SK-N-SH (cell line): Measurements from ENCODE around the gene CAPN5. TPM values are rescaled to one million over a fixed set of nuclear protein-coding genes. Genes with fewer than 3 reads are reported as not detected.

ENCODE experiments used
- CTCF ChIA-PET: fragments of 300-600, 350-600 bp; formaldehyde crosslinking; extraction: SDS; loops from one replicate; lab custom pipeline; 2021; lab: Yijun Ruan, JAX
- POLR2A ChIA-PET: fragments of 350-600 bp; sonication (Branson Sonifier 250); formaldehyde crosslinking; extraction: SDS; loops from one replicate; lab custom pipeline; 2020; ENCODE audit warnings: antibody characterized with exemption, inconsistent platforms; lab: Yijun Ruan, JAX
- DNase-seq: peaks from one replicate; pipeline ENCODE4 v3.0.0; 2012
- H2AFZ ChIP-seq: fragments of 200-600 bp; sonication (generic); 2 replicates; pipeline ENCODE4 v1.8.1; 2016; ENCODE audit warnings: antibody characterized with exemption, mild to moderate bottlenecking, low read depth
- H3F3A ChIP-seq: fragments of 200-600 bp; sonication (generic); replicated peaks from 2 replicates; pipeline ENCODE3; 2016; ENCODE audit warnings: antibody characterized with exemption, mild to moderate bottlenecking; ENCODE audit not compliant: insufficient read depth
- H3K27ac ChIP-seq, 2 experiments: fragments of 200-500 bp in 1 of 2; fragments of 200-600 bp in 1 of 2; sonication (Bioruptor generic) in 1 of 2; sonication (generic), shearing (Covaris generic) in 1 of 2; 2 replicates each; pipeline versions ENCODE4 v1.5.1 to v1.6.1; 2014 to 2016; ENCODE audit warnings: low read depth in 2 of 2, inconsistent platforms in 1 of 2, low read length in 1 of 2, mild to moderate bottlenecking in 1 of 2, mixed read lengths in 1 of 2
- H3K27me3 ChIP-seq: fragments of 200-600 bp; sonication (generic), shearing (Covaris generic); 2 replicates; pipeline ENCODE4 v1.6.1; 2016; ENCODE audit warnings: mixed run types; ENCODE audit not compliant: insufficient read depth
- H3K36me3 ChIP-seq, 2 experiments: fragments of 200-500 bp in 1 of 2; fragments of 200-600 bp in 1 of 2; sonication (Bioruptor generic) in 1 of 2; sonication (generic) in 1 of 2; replicated peaks in 1 of 2; 2 replicates each; pipeline versions ENCODE3 to v1.5.1; 2014 to 2016; ENCODE audit warnings: low read length in 1 of 2, mild to moderate bottlenecking in 1 of 2; ENCODE audit not compliant: insufficient read depth in 2 of 2, control insufficient read depth in 1 of 2
- H3K4me1 ChIP-seq, 2 experiments: fragments of 200-500 bp in 1 of 2; fragments of 200-600 bp in 1 of 2; sonication (Bioruptor generic) in 1 of 2; sonication (generic), shearing (Covaris generic) in 1 of 2; 2 replicates each; pipeline versions ENCODE4 v1.5.1 to v1.6.1; 2014 to 2016; ENCODE audit warnings: low read depth in 1 of 2, low read length in 1 of 2, mixed run types in 1 of 2; ENCODE audit not compliant: insufficient read depth in 2 of 2, control insufficient read depth in 1 of 2
- H3K4me2 ChIP-seq: fragments of 200-600 bp; sonication (generic), shearing (Covaris generic); 2 replicates; pipeline ENCODE4 v1.6.1; 2017; ENCODE audit warnings: mixed run types
- H3K4me3 ChIP-seq, 2 experiments: fragments of 200-500 bp in 1 of 2; fragments of 200-600 bp in 1 of 2; sonication (Bioruptor generic) in 1 of 2; sonication (generic), shearing (Covaris generic) in 1 of 2; 2 replicates each; pipeline versions ENCODE4 v1.5.1 to v1.8.1; 2014 to 2016; ENCODE audit warnings: low read depth in 2 of 2, inconsistent platforms in 1 of 2, low read length in 1 of 2, mild to moderate bottlenecking in 1 of 2, mixed read lengths in 1 of 2, moderate library complexity in 1 of 2
- H3K79me2 ChIP-seq: fragments of 200-600 bp; sonication (generic); 2 replicates; pipeline ENCODE4 v1.8.1; 2017; ENCODE audit warnings: mild to moderate bottlenecking; ENCODE audit not compliant: insufficient read depth
- H3K9ac ChIP-seq: fragments of 200-600 bp; sonication (generic); 2 replicates; pipeline ENCODE4 v1.6.1; 2017; ENCODE audit warnings: mixed run types
- H3K9me2 ChIP-seq: fragments of 200-600 bp; sonication (generic); 2 replicates; pipeline ENCODE4 v1.6.1; 2017; ENCODE audit warnings: mixed run types
- H3K9me3 ChIP-seq: fragments of 200-600 bp; sonication (generic); 2 replicates; pipeline ENCODE4 v1.6.1; 2017; ENCODE audit warnings: mixed run types, mild to moderate bottlenecking, moderate library complexity
- H4K20me1 ChIP-seq: fragments of 200-600 bp; sonication (generic); 2 replicates; pipeline ENCODE4 v1.6.1; 2017; ENCODE audit warnings: mild to moderate bottlenecking, mixed run types; ENCODE audit not compliant: insufficient read depth
- EZH2phosphoT487 ChIP-seq: fragments of 200-600 bp; sonication (generic); IDR thresholded peaks from 2 replicates; pipeline ENCODE4 v1.6.1; 2017; ENCODE audit warnings: low read depth, mixed run types, mild to moderate bottlenecking, antibody characterized with exemption, moderate library complexity, borderline replicate concordance
- FOXM1 ChIP-seq: IDR thresholded peaks from 2 replicates; pipeline ENCODE4 v1.4.0; 2012; ENCODE audit warnings: low read depth, mild to moderate bottlenecking
- NRF1 ChIP-seq: IDR thresholded peaks from 2 replicates; pipeline ENCODE4 v1.6.1; 2012; ENCODE audit warnings: low read depth, mild to moderate bottlenecking, low read length
- polyA plus RNA-seq, 3 experiments: library from polyadenylated mRNA; depleted of rRNA; stranded (reverse); fragments of >200 nt; gene quantifications; 2 replicates each; pipeline ENCODE4 v1.2.3, GENCODE V29; 2012
- TF ChIP-seq, protein P1 (sequence below): IDR thresholded peaks from 2 replicates; pipeline ENCODE4 v1.6.1; 2012; ENCODE audit warnings: mild to moderate bottlenecking, low read depth, low read length, moderate library complexity
- TF ChIP-seq, protein P2 (sequence below): IDR thresholded peaks from 2 replicates; pipeline ENCODE4; 2012
- TF ChIP-seq, protein P3 (sequence below): IDR thresholded peaks from 2 replicates; pipeline ENCODE4 v1.4.0; 2012; ENCODE audit warnings: low read depth, borderline replicate concordance
- TF ChIP-seq, protein P4 (sequence below): fragments of 150-350 bp; IDR thresholded peaks from 2 replicates; pipeline ENCODE4 v1.6.1; 2017; ENCODE audit warnings: antibody characterized with exemption, low read length, low read depth, borderline replicate concordance

CAPN5 gene
- polyA plus RNA-seq, 1 of the 3 experiments (the other 2 are of a cell fraction) = 33.1 TPM

DNA sequence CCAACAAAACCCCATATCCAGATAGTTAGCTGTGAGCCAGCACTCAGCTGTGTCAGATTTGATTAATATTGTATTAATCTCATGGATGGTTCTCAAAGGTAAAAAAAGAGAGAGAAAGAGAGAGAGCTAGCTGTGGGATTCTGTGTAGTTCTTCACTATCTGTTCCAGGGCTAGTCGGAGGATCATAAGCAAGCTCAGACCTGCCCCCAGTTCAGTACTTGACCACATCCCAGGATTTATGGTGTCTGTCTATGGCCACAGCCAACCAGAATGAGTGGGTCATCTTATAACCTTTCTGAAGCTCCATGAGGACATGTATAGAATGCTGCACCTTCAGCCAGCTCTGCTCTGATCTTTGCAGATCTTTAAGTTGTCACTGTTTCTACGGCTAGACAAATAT is 46.0 kb upstream of the CAPN5 start (continued):
- TF ChIP-seq, protein P1, sequence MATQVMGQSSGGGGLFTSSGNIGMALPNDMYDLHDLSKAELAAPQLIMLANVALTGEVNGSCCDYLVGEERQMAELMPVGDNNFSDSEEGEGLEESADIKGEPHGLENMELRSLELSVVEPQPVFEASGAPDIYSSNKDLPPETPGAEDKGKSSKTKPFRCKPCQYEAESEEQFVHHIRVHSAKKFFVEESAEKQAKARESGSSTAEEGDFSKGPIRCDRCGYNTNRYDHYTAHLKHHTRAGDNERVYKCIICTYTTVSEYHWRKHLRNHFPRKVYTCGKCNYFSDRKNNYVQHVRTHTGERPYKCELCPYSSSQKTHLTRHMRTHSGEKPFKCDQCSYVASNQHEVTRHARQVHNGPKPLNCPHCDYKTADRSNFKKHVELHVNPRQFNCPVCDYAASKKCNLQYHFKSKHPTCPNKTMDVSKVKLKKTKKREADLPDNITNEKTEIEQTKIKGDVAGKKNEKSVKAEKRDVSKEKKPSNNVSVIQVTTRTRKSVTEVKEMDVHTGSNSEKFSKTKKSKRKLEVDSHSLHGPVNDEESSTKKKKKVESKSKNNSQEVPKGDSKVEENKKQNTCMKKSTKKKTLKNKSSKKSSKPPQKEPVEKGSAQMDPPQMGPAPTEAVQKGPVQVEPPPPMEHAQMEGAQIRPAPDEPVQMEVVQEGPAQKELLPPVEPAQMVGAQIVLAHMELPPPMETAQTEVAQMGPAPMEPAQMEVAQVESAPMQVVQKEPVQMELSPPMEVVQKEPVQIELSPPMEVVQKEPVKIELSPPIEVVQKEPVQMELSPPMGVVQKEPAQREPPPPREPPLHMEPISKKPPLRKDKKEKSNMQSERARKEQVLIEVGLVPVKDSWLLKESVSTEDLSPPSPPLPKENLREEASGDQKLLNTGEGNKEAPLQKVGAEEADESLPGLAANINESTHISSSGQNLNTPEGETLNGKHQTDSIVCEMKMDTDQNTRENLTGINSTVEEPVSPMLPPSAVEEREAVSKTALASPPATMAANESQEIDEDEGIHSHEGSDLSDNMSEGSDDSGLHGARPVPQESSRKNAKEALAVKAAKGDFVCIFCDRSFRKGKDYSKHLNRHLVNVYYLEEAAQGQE = no peak

DNA sequence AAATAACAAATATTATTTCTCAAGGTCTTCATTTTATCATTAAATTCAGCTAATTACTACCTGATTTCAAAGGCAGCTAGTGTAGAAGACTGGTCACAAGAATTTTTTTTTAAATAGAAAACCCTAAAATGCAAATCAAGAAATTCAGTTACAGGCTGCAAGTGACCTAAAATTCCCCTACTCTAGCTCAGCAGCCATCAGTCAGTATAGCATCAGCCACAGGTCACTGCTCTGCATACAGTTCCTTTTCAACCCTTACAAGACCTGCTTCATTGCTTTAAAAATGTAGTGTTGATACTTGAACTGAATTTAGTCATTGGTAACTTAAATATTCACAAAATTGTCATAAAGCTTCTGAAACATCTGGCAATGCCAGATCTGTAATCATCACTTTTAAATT is 42.0 kb upstream of the CAPN5 start:
- Histone ChIP-seq H3K9ac (no peak overlapping the region), H4K20me1 (no peaks in the 10 kb centered on the region), H3K27me3 (no peaks in the 10 kb centered on the region), H3F3A (peaks cover 9% of the 10 kb centered on the region), H3K4me3 (no peak overlapping the region), H3K4me2 (no peak overlapping the region), H3K27ac (no peak overlapping the region), H3K79me2 (no peaks in the 10 kb centered on the region), H3K4me1 (peaks cover 0 to 9% of the 10 kb centered on the region in 2 experiments; a peak in 2 of 4 replicates), H3K9me2 (no peaks in the 10 kb centered on the region), H3K36me3 (peaks cover 4 to 7% of the 10 kb centered on the region in 2 experiments), H2AFZ (no peak overlapping the region), H3K9me3 (no peaks in the 10 kb centered on the region)
- DNase-seq = no peak
- TF ChIP-seq, protein P2, sequence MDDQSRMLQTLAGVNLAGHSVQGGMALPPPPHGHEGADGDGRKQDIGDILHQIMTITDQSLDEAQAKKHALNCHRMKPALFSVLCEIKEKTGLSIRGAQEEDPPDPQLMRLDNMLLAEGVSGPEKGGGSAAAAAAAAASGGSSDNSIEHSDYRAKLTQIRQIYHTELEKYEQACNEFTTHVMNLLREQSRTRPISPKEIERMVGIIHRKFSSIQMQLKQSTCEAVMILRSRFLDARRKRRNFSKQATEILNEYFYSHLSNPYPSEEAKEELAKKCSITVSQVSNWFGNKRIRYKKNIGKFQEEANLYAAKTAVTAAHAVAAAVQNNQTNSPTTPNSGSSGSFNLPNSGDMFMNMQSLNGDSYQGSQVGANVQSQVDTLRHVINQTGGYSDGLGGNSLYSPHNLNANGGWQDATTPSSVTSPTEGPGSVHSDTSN = no peak
- TF ChIP-seq, protein P3, sequence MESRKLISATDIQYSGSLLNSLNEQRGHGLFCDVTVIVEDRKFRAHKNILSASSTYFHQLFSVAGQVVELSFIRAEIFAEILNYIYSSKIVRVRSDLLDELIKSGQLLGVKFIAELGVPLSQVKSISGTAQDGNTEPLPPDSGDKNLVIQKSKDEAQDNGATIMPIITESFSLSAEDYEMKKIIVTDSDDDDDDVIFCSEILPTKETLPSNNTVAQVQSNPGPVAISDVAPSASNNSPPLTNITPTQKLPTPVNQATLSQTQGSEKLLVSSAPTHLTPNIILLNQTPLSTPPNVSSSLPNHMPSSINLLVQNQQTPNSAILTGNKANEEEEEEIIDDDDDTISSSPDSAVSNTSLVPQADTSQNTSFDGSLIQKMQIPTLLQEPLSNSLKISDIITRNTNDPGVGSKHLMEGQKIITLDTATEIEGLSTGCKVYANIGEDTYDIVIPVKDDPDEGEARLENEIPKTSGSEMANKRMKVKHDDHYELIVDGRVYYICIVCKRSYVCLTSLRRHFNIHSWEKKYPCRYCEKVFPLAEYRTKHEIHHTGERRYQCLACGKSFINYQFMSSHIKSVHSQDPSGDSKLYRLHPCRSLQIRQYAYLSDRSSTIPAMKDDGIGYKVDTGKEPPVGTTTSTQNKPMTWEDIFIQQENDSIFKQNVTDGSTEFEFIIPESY = no peak
- TF ChIP-seq FOXM1 (no peak), NRF1 (no peak), EZH2phosphoT487 (no peak)
- TF ChIP-seq, protein P4, sequence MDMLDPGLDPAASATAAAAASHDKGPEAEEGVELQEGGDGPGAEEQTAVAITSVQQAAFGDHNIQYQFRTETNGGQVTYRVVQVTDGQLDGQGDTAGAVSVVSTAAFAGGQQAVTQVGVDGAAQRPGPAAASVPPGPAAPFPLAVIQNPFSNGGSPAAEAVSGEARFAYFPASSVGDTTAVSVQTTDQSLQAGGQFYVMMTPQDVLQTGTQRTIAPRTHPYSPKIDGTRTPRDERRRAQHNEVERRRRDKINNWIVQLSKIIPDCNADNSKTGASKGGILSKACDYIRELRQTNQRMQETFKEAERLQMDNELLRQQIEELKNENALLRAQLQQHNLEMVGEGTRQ = no peak
- ChIA-PET CTCF (interaction anchor here (1.2 to 9.6 kb wide), 5 partner anchors 10 to 105 kb away, joined by 3 to 53 read pairs (median 7); partner anchors contain the start of gene B3GNT6), POLR2A (no interaction called here)
